ENCODE results near the gene CYP26B1. TPM values are rescaled to one million over a fixed set of nuclear protein-coding genes. Genes with fewer than 3 reads are reported as not detected.

CYP26B1 gene
- total and polyA plus RNA-seq, 9 of the 15 experiments (the other 6 are each of a cell fraction or from before 2014, with no cell fraction given), result 0.01 to 0.13 (median 0.04) TPM; not detected in 6

- no peaks in the 10 kb centered on the region for H3K9me3 ChIP-seq (replicated peaks; ENCODE audit: control insufficient read depth, insufficient read depth, low read depth, low read length)
- no peak overlapping the region for H3K4me3 ChIP-seq
- H3K9me1 ChIP-seq (ENCODE audit: control insufficient read depth, insufficient read depth, low read length), result no peaks in the 10 kb centered on the region
- POLR2A ChIA-PET, result no interaction called here
- H3K27me3 ChIP-seq (ENCODE audit: control insufficient read depth in 2 of 2, insufficient read depth in 2 of 2, low read length in 2 of 2), result peaks cover 0 to 37% of the 10 kb centered on the region in 2 experiments; a peak in 2 of 5 replicates
- no peak overlapping the region for H3K27ac ChIP-seq (ENCODE audit: extremely low read depth, low read depth, low read length)
- FAIRE-seq (no peak), ATAC-seq (no peak), DNase-seq (ENCODE audit: extremely low read depth in 1 of 4, low spot score in 3 of 4) (no peak)
- CTCF ChIA-PET (ENCODE audit: low intra/inter-chr PET ratio), result no interaction called here
- H3K4me1 ChIP-seq (replicated peaks in 1 of 2; ENCODE audit: control insufficient read depth in 2 of 2, insufficient read depth in 2 of 2, low read length in 2 of 2), result peaks cover 0 to 21% of the 10 kb centered on the region in 2 experiments; a peak in 2 of 5 replicates
- no peak overlapping the region for H3K9ac ChIP-seq (ENCODE audit: insufficient read depth in 1 of 2, low read depth in 2 of 2, low read length in 2 of 2)
- WGBS (ENCODE audit: insufficient coverage, low coverage, missing lambda C conversion rate), result 12% methylated on average over 27 of the region's 50 CpGs
- H3K36me3 ChIP-seq (ENCODE audit: control insufficient read depth, insufficient read depth, low read length), result no peaks in the 10 kb centered on the region
- no peak overlapping the region for H2AFZ ChIP-seq (ENCODE audit: low read depth, low read length)
- no peaks in the 10 kb centered on the region for H4K20me1 ChIP-seq (replicated peaks; ENCODE audit: control insufficient read depth, insufficient read depth, low read length)
- H3K4me2 ChIP-seq (ENCODE audit: insufficient read depth, low read length), result no peak overlapping the region
- intact Hi-C loops (cut with micrococcal nuclease), result no loop called here
- TF ChIP-seq BHLHE40 (IDR thresholded peaks at IDR 0.05; ENCODE audit: low read length) (peak; percentile 62), ETV1 (tag; conservative IDR thresholded peaks at IDR 0.05; ENCODE audit: low read depth) (no peak), PCBP1 (IDR thresholded peaks at IDR 0.05; ENCODE audit: low read depth, low read length, poor library complexity, severe bottlenecking) (no peak), MCM3 (IDR thresholded peaks at IDR 0.05) (no peak), VEZF1 (CRISPR knock-in tag; IDR thresholded peaks at IDR 0.05) (peak; percentile 29; the same call in 1 of the 2 replicates), PTRF (tag; IDR thresholded peaks at IDR 0.05) (no peak), E2F6 (IDR thresholded peaks at IDR 0.05; ENCODE audit: borderline replicate concordance in 1 of 2, extremely low read depth in 1 of 2, insufficient read depth in 1 of 2, insufficient read length in 1 of 2, low read depth in 1 of 2, low read length in 1 of 2, poor library complexity in 1 of 2, severe bottlenecking in 1 of 2) (peak in 1 of 2 experiments; percentile 38), NONO (IDR thresholded peaks at IDR 0.05; ENCODE audit: low read depth in 2 of 2, low read length in 1 of 2) (no peak)
- H3K79me2 ChIP-seq (ENCODE audit: control insufficient read depth, insufficient read depth, low read length), result no peaks in the 10 kb centered on the region
- BruUV-seq (replicated peaks), result no TSS peak
- in situ Hi-C loops (cut with MboI), result no loop called here
Observed at GRCh38 chr2:72142570-72143440, 4.9 kb downstream of the CYP26B1 start.
